Suprapubic skin (tissue), 4 donors: ENCODE measurements around the gene CFAP20DC. TPM values are rescaled to one million over a fixed set of nuclear protein-coding genes. Genes with fewer than 3 reads are reported as not detected.
"Not testable (repeated sequence)": the region's sequence is repeated elsewhere in the genome, so short reads cannot be mapped to it uniquely, and the experiment has no call there.

ENCODE experiments used
- DNase-seq, 2 donors: peaks; one replicate each; pipeline ENCODE4 v3.0.0-alpha.2; 2019; ENCODE audit warnings: low spot score in 2 of 2
- H3K27ac ChIP-seq: fragments of 200-600 bp; sonication (generic); one replicate; pipeline ENCODE4 v1.5.1; 2019
- H3K27me3 ChIP-seq: fragments of 200-600 bp; sonication (generic); one replicate; pipeline ENCODE4 v1.5.1; 2019
- H3K36me3 ChIP-seq: fragments of 200-600 bp; sonication (generic); one replicate; pipeline ENCODE4 v1.5.1; 2019
- H3K4me1 ChIP-seq: fragments of 200-600 bp; sonication (generic); one replicate; pipeline ENCODE4 v1.5.1; 2019
- H3K4me3 ChIP-seq: fragments of 200-600 bp; sonication (generic); one replicate; pipeline ENCODE4 v1.5.1; 2019; ENCODE audit warnings: mild to moderate bottlenecking
- H3K9me3 ChIP-seq: fragments of 200-600 bp; sonication (generic); one replicate; pipeline ENCODE4 v1.5.1; 2019
- EP300 ChIP-seq: sonication (generic); formaldehyde crosslinking; IDR thresholded peaks from one replicate; pipeline ENCODE4 v1.6.1; 2017; ENCODE audit warnings: antibody characterized with exemption
- POLR2A ChIP-seq, 2 donors: fragments of 450-650 bp; IDR thresholded peaks; one replicate each; pipeline ENCODE4 v1.6.1; 2017; ENCODE audit warnings: antibody characterized with exemption in 2 of 2, mild to moderate bottlenecking in 2 of 2, moderate library complexity in 2 of 2
- POLR2AphosphoS5 ChIP-seq, 3 donors: sonication (generic); formaldehyde crosslinking; IDR thresholded peaks; one replicate each; pipeline ENCODE4 v1.6.1; 2017; ENCODE audit warnings: antibody characterized with exemption in 3 of 3
- WGBS: methylation state at CpG from one replicate; pipeline ENCODE4 v1.1.5; 2018; 5-methylcytosine and 5-hydroxymethylcytosine counted together
- total RNA-seq, 4 donors: library from RNA; depleted of rRNA; stranded (reverse); fragments of >200 nt; gene quantifications; one replicate each; pipeline ENCODE4 v1.1.0, GENCODE V29; 2016
- TF ChIP-seq, protein P1 (sequence below), 2 donors: fragments of 200-600 bp in 1 of 2; fragments of 450-650 bp in 1 of 2; sonication (generic) in 1 of 2; IDR thresholded peaks; one replicate each; pipeline ENCODE4 v1.5.1; 2016 to 2019; ENCODE audit warnings: antibody characterized with exemption in 2 of 2, mild to moderate bottlenecking in 1 of 2, moderate library complexity in 1 of 2

CFAP20DC gene
- total RNA-seq, 4 donors from 2014 or later: 0.53 to 2.3 (median 0.94) TPM

DNA sequence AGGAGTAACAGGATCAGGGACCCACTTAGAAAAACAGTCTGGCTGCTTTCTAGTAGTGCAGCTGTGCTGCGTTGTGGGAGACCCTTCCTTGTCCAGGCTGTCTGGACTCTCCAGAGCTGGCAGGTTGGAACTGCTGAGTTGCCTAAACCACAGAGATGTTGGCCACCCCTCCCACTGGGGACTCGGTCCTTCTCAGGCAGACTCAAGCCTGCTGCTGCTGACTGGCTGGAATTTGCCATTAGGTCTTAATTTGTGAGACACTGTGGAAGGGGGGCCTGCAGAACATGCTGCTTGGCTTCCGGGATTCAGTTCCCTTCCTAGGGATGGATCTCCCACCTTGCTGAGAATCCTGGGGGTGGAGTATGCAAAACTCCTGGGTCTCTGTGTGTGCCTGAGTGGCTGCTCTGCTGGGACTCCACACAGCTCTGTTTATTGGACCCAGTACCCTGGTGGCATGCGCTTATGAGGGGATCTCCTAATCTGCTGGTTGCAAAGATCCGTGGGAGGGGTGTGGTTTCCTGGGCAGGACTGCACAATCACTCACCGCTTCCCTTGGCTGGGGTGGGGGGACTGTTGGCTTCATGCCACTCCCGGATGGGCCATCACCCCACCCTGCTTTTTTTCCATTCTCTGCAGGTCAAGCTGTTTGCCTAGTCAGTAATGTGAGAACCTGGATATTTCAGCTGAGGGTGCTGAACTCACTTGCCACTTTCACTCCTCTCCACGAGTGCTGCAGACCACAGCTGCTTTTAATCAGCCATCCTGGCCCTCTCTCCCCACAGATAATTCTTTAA lies 150.5 kb downstream of the CFAP20DC start:
- TF ChIP-seq, protein P1, sequence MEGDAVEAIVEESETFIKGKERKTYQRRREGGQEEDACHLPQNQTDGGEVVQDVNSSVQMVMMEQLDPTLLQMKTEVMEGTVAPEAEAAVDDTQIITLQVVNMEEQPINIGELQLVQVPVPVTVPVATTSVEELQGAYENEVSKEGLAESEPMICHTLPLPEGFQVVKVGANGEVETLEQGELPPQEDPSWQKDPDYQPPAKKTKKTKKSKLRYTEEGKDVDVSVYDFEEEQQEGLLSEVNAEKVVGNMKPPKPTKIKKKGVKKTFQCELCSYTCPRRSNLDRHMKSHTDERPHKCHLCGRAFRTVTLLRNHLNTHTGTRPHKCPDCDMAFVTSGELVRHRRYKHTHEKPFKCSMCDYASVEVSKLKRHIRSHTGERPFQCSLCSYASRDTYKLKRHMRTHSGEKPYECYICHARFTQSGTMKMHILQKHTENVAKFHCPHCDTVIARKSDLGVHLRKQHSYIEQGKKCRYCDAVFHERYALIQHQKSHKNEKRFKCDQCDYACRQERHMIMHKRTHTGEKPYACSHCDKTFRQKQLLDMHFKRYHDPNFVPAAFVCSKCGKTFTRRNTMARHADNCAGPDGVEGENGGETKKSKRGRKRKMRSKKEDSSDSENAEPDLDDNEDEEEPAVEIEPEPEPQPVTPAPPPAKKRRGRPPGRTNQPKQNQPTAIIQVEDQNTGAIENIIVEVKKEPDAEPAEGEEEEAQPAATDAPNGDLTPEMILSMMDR (IDR thresholded peaks at IDR 0.05): no peak
- TF ChIP-seq EP300 (no peak), POLR2A (IDR thresholded peaks at IDR 0.05) (no peak), POLR2AphosphoS5 (IDR thresholded peaks at IDR 0.05) (no peak)
- H3K27ac ChIP-seq: no peak overlapping the region

DNA sequence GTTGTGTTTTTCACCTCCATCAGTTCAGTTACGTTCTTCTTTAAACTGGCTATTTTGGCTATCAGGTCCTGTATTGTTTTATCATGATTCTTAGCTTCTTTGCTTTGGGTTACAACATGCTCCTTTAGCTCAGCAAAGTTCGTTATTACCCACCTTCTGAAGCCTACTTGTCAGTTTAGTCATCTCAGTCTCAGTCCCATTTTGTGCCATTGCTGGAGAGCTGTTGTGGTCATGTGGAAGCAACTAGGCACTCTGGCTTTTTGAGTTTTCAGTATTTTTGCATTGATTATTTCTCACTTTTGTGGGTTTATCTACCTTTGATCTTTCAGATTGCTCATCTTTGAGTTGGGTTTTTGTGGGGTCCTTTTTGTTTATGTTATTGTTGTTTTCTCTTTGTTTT lies 151.3 kb downstream of the CFAP20DC start:
- Histone ChIP-seq H3K9me3 (peaks cover 4% of the 10 kb centered on the region), H3K4me1 (peaks cover 10% of the 10 kb centered on the region), H3K27me3 (no peaks in the 10 kb centered on the region), H3K4me3 (no peak overlapping the region), H3K36me3 (no peaks in the 10 kb centered on the region), H3K27ac (no peak overlapping the region)
- 93% methylated on average over 2 of the region's 2 CpGs for WGBS
- no peak for TF ChIP-seq POLR2AphosphoS5 (IDR thresholded peaks at IDR 0.05)
- TF ChIP-seq EP300: no peak
- no peak for DNase-seq

More for the DNA sequence above, 150.5 kb downstream of the CFAP20DC start:
- Histone ChIP-seq H3K4me3 (no peak overlapping the region), H3K36me3 (no peaks in the 10 kb centered on the region), H3K9me3 (peaks cover 4% of the 10 kb centered on the region), H3K4me1 (peaks cover 10% of the 10 kb centered on the region), H3K27me3 (no peaks in the 10 kb centered on the region)
- 19% methylated on average over 7 of the region's 8 CpGs for WGBS
- peak in 1 of 2 donors; percentile 74 for DNase-seq

DNA sequence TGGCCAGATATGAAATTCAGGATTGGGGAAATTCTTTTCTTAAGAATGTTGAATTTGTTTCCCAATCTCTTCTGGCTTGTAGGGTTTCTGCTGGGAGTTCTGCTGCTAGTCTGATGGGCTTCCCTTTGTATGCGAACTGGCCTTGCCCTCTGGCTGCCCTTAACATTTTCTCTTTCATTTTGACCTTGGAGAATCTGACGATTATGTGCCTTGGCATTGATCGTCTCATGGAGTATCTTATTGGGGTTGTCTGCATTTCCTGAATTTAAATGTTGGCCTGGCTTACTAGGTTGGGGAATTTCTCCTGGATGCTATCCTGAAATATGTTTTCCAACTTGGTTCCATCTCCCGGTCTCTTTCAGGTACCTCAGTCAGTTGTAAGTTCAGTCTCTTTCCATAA lies 152.2 kb downstream of the CFAP20DC start:
- Histone ChIP-seq H3K4me3 (no peak overlapping the region), H3K27me3 (no peaks in the 10 kb centered on the region), H3K4me1 (peaks cover 10% of the 10 kb centered on the region), H3K27ac (no peak overlapping the region), H3K9me3 (peaks cover 4% of the 10 kb centered on the region), H3K36me3 (no peaks in the 10 kb centered on the region)
- DNase-seq: no peak
- TF ChIP-seq, protein P1 (IDR thresholded peaks at IDR 0.05): no peak
- no peak for TF ChIP-seq POLR2AphosphoS5 (IDR thresholded peaks at IDR 0.05)
- TF ChIP-seq POLR2A (IDR thresholded peaks at IDR 0.05): no peak
- 81% methylated on average over 4 of the region's 4 CpGs for WGBS

DNA sequence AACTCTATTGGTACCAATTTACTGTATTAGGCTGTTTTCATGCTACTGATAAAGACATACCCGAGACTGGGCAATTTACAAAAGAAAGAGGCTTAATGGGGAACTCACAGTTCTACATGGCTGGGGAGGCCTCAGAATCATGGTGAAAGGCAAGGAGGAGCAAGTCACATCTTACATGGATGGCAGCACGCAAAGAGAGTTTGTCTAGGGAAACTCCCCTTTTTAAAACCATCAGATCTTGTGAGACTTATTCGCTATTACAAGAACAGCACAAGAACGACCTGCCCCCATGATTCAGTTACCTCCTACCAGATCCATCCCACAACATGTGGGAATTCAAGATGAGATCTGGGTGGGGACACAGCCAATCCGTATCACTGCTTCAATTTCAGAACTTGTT lies 154.1 kb downstream of the CFAP20DC start:
- not testable (repeated sequence) for H3K27ac ChIP-seq, DNase-seq, H3K9me3 ChIP-seq, H3K36me3 ChIP-seq, H3K4me1 ChIP-seq, H3K27me3 ChIP-seq, H3K4me3 ChIP-seq
- 88% methylated on average over 5 of the region's 5 CpGs for WGBS

DNA sequence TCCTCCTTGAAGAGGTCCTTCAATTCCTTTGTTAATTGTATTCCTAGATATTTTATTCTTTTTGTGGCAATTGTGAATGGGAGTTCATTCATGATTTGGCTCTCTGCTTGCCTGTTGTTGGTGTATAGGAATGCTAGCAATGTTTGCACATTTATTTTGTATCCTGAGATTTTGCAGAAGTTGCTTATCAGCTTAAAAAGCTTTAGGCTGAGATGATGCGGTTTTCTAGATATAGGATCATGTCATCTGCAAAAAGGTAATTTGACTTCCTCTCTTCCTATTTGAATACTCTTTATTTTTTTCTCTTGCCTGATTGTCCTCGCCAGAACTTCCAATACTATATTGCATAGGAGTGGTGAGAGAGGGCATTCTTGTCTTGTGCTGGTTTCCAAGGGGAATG lies 157.3 kb downstream of the CFAP20DC start:
- DNase-seq, H3K4me1 ChIP-seq, H3K27ac ChIP-seq, H3K27me3 ChIP-seq, H3K36me3 ChIP-seq, H3K4me3 ChIP-seq, H3K9me3 ChIP-seq: not testable (repeated sequence)
- 70% methylated on average over 2 of the region's 2 CpGs for WGBS

DNA sequence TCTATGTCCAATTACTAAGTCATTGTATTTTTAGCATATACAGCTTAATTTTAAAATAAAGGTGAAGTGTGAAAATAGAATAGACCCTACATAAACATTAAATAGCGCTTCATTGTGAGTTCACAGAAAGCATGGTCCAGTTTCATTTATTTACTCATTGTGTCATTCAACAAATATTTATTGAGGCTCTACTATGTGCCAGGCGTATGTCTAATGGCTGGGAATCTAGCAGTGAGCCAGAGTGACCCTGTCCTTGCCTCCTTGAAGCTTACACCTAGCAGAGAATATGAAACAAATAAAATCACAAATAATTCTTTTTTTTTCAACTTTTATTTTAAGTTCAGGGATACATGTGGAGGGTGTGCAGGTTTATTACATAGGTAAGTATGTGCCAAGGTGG lies 161.7 kb downstream of the CFAP20DC start:
- 76% methylated on average over 2 of the region's 2 CpGs for WGBS
- no peak for TF ChIP-seq POLR2A (IDR thresholded peaks at IDR 0.05)
- no peak for TF ChIP-seq EP300
- TF ChIP-seq, protein P1 (IDR thresholded peaks at IDR 0.05): no peak
- no peak for TF ChIP-seq POLR2AphosphoS5 (IDR thresholded peaks at IDR 0.05)
- DNase-seq: no peak
- Histone ChIP-seq H3K36me3 (no peaks in the 10 kb centered on the region), H3K27me3 (no peaks in the 10 kb centered on the region), H3K4me3 (no peak overlapping the region), H3K27ac (no peak overlapping the region), H3K4me1 (no peaks in the 10 kb centered on the region), H3K9me3 (no peaks in the 10 kb centered on the region)

DNA sequence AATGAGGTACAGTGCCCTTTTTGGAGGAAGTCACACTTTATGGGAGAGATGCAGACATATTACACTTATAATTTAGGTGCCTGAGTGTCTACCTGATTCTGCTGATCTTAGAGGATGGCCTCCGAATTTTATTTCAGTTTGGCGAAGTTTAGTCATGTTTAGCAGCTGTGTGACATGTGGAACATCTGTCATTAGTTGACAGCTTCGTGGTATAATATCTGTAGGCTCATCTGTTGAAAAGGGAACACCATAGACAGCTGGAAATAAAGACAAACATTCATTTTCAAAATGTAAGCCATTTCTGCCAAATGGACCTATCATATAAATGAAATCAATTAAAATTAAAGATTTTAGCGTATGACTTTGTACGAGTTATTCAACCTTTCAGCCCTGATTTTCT lies 165.4 kb downstream of the CFAP20DC start:
- H3K4me3 ChIP-seq: no peak overlapping the region
- no peaks in the 10 kb centered on the region for H3K4me1 ChIP-seq
- H3K27me3 ChIP-seq: no peaks in the 10 kb centered on the region
- H3K27ac ChIP-seq: no peak overlapping the region
- no peak for DNase-seq
- TF ChIP-seq POLR2AphosphoS5 (IDR thresholded peaks at IDR 0.05) (no peak), EP300 (no peak), POLR2A (IDR thresholded peaks at IDR 0.05) (no peak)
- TF ChIP-seq, protein P1 (IDR thresholded peaks at IDR 0.05): no peak
- H3K9me3 ChIP-seq: no peaks in the 10 kb centered on the region
- WGBS: 59% methylated on average over 5 of the region's 5 CpGs
- no peaks in the 10 kb centered on the region for H3K36me3 ChIP-seq
